ENCODE measurements around the gene LRRN4CL. TPM values are rescaled to one million over a fixed set of nuclear protein-coding genes. Genes with fewer than 3 reads are reported as not detected.

LRRN4CL gene
- total and polyA plus RNA-seq, 9 of the 15 experiments (the other 6 are each of a cell fraction or from before 2014, with no cell fraction given), result 0.03 to 0.11 (median 0.05) TPM; not detected in 4

DNA sequence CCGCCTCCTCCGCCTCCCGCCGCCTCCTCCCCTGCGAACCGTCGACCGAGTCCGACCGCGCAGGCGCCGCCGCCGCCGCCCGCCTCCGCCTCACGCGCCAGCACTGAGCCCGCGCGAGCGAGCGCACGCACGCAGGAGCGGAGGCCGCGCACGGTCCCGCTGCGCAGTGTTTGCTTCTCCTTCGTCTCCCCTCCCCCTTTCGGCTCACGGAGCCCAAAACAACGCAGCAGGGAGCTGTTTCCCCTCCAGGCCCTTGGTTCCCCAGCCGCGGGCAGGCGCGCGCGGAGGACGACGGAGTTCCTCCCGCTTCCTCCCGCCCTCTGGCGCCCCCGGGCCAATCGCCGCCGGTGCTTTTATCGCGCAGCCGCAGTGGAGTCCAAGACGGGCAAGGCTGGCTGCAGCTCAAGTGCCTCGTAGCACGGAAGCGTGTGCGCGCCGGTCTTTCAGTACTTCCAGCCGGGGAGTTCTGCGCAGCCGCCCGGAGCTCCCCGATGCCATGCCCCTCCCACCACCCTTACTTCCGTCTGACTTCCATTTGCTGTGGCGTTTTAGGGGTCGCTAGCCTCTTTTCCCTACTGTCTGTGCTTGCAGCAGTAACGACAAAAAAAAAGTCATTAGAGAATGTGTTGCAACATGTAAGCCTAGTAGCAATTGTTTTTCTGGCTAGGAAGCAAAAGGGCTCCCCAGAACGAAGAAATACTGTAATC, 38.0 kb upstream of the LRRN4CL start, which contains the start of gene HNRNPUL2 (continued):
- TF ChIP-seq KDM4B (IDR thresholded peaks at IDR 0.05; ENCODE audit: borderline replicate concordance in 2 of 2, low read depth in 1 of 2) (peak in 1 of 2 experiments; percentile 75; a peak in 1 of 4 replicates), POLR2AphosphoS5 (IDR thresholded peaks at IDR 0.05; ENCODE audit: control insufficient read depth, insufficient read depth, low read depth, low read length) (peak; percentile 83; the same call in 1 of the 2 replicates), ZNF695 (CRISPR knock-in tag; IDR thresholded peaks at IDR 0.05) (no peak), NONO (IDR thresholded peaks at IDR 0.05; ENCODE audit: low read depth in 2 of 2, low read length in 1 of 2) (peak in 1 of 2 experiments; percentile 57; a peak in 1 of 4 replicates), DPF2 (IDR thresholded peaks at IDR 0.05) (0 out of 2 replicates have a peak, but pooled peaks have one; percentile 24), EHMT2 (IDR thresholded peaks at IDR 0.05) (no peak), NELFE (IDR thresholded peaks at IDR 0.05; ENCODE audit: insufficient read depth, insufficient read length) (no peak), SOX6 (IDR thresholded peaks at IDR 0.05) (peak; percentile 67; the same call in 1 of the 2 replicates), NR4A1 (CRISPR knock-in tag; IDR thresholded peaks at IDR 0.05) (peak; percentile 84; the same call in 1 of the 2 replicates), NR4A1 (tag; IDR thresholded peaks at IDR 0.05) (peak; percentile 62; the same call in 1 of the 2 replicates), ZNF133 (CRISPR knock-in tag; IDR thresholded peaks at IDR 0.05) (no peak), XRCC4 (IDR thresholded peaks at IDR 0.05; ENCODE audit: extremely low read depth, insufficient read depth, insufficient read length) (no peak), ZKSCAN8 (CRISPR knock-in tag; IDR thresholded peaks at IDR 0.05) (no peak), MNT (conservative IDR thresholded peaks at IDR 0.05) (peak; percentile 46 to 81; a peak in 3 of 4 replicates), HINFP (tag; conservative IDR thresholded peaks at IDR 0.05; ENCODE audit: low read depth) (no peak), ZNF277 (CRISPR knock-in tag; IDR thresholded peaks at IDR 0.05; ENCODE audit: borderline replicate concordance) (no peak), MXD1 (CRISPR knock-in tag; IDR thresholded peaks at IDR 0.05; ENCODE audit: borderline replicate concordance, poor library complexity, severe bottlenecking) (no peak), FIP1L1 (IDR thresholded peaks at IDR 0.05; ENCODE audit: low read depth, low read length, poor library complexity, severe bottlenecking) (peak; percentile 77), POLR2AphosphoS2 (IDR thresholded peaks at IDR 0.05; ENCODE audit: low read length) (peak; percentile 85; the same call in 1 of the 2 replicates), SMC3 (conservative IDR thresholded peaks at IDR 0.05; ENCODE audit: insufficient read depth, low read depth, low read length) (no peak; the same call in 1 of the 2 replicates), FOXJ3 (CRISPR knock-in tag; IDR thresholded peaks at IDR 0.05) (no peak), CAMTA2 (CRISPR knock-in tag; conservative IDR thresholded peaks at IDR 0.05) (0 out of 2 replicates have a peak, but pooled peaks have one; percentile 84), SMAD1 (IDR thresholded peaks at IDR 0.05; ENCODE audit: low read depth, low read length, partially characterized antibody) (peak; percentile 45), HLTF (IDR thresholded peaks at IDR 0.05) (no peak)

Measured in K562 (cell line).